ENCODE results near the gene BOC.

BOC gene

DNA sequence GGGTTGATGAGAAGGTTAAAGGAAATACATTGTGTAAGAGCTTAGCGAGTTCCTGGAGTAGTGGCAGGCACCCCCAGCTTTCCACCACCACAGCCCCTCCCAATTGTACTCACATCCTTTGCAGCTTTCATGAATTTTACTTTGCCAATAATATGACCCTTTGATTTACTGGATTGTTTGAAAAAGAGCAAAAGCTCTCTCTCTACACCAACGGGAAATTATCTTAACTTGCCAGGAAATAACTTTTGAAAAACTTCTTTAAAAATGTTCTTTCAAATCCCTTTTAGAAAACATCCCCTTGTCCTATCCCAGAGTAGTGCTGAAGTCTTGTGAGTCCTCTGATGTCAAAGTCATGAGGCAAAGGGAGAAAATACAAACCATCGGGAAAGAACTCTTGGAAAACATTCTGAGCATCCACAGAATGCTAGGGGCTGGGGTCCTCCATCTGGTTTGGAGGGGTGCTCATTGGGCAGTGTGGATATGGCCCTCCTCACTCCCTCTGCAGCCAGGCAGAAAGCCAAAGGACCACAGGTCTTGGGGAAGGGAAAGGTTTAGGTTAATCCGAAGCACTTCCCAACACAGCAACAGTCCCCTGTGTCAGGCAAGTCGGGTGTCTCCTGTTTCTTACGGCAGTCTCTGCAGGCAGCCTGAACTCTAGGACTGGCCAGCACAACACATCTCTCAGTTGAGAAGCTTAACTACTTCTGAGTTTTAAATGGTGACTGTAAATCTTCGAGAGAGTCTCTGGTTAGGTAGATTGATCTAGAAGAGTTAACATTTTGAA lies 36.5 kb downstream of the BOC start:
- TF ChIP-seq, protein P1, sequence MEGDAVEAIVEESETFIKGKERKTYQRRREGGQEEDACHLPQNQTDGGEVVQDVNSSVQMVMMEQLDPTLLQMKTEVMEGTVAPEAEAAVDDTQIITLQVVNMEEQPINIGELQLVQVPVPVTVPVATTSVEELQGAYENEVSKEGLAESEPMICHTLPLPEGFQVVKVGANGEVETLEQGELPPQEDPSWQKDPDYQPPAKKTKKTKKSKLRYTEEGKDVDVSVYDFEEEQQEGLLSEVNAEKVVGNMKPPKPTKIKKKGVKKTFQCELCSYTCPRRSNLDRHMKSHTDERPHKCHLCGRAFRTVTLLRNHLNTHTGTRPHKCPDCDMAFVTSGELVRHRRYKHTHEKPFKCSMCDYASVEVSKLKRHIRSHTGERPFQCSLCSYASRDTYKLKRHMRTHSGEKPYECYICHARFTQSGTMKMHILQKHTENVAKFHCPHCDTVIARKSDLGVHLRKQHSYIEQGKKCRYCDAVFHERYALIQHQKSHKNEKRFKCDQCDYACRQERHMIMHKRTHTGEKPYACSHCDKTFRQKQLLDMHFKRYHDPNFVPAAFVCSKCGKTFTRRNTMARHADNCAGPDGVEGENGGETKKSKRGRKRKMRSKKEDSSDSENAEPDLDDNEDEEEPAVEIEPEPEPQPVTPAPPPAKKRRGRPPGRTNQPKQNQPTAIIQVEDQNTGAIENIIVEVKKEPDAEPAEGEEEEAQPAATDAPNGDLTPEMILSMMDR (IDR thresholded peaks at IDR 0.05; ENCODE audit: low read depth, low read length, missing control alignments), result no peak
- no peak overlapping the region for H3K4me3 ChIP-seq (ENCODE audit: low read depth, low read length)
- no peak for DNase-seq (ENCODE audit: low read depth)

DNA sequence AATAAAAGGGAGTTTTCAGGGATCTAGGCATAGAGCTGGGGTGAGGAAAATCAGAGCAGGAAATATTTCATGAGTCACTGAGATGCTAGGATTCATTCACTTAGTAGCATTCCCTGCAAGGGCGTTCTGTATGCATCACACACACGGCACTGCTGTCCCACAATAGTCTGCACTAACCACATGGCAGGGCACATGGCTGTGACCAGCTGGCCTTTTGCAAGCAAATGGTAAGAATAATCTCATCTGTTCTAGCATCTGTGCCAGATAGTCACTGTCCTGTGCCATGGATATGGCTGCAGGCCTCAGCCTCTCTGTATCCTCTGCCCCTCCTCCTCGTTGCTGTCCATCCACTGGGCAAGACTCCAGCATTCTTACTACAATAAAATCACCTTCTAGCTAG lies 37.8 kb downstream of the BOC start:
- TF ChIP-seq, protein P1 (IDR thresholded peaks at IDR 0.05; ENCODE audit: low read depth, low read length, missing control alignments), result no peak
- H3K4me3 ChIP-seq (ENCODE audit: low read depth, low read length), result no peak overlapping the region
- no peak for DNase-seq (ENCODE audit: low read depth)

DNA sequence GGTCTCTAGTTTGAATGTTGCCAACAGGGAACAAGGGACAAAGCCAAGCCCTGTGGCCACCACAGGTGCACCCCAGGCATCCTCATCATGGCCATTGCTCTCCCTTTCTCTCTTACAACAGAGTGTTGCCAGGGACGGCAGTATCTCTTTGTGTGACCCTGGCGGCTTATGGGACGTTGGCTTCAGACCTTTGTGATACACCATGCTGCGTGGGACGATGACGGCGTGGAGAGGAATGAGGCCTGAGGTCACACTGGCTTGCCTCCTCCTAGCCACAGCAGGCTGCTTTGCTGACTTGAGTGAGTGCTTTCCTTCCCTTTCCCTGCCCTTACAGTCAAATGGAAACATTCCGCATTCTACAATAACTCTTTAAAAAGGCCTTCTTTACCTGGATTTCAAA lies 38.2 kb downstream of the BOC start:
- TF ChIP-seq, protein P1 (IDR thresholded peaks at IDR 0.05; ENCODE audit: low read depth, low read length, missing control alignments), result no peak
- no peak overlapping the region for H3K4me3 ChIP-seq (ENCODE audit: low read depth, low read length)
- no peak for DNase-seq (ENCODE audit: low read depth)

DNA sequence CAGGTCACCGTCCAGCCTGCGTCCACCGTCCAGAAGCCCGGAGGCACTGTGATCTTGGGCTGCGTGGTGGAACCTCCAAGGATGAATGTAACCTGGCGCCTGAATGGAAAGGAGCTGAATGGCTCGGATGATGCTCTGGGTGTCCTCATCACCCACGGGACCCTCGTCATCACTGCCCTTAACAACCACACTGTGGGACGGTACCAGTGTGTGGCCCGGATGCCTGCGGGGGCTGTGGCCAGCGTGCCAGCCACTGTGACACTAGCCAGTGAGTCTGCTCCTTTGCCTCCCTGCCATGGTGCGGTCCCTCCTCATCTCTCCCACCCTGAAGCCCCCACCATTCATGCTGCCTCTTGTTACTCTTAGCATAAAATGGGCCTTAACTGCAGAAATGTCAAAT lies 39.2 kb downstream of the BOC start:
- no peak for DNase-seq (ENCODE audit: low read depth)
- H3K4me3 ChIP-seq (ENCODE audit: low read depth, low read length), result no peak overlapping the region
- TF ChIP-seq, protein P1 (IDR thresholded peaks at IDR 0.05; ENCODE audit: low read depth, low read length, missing control alignments), result no peak

DNA sequence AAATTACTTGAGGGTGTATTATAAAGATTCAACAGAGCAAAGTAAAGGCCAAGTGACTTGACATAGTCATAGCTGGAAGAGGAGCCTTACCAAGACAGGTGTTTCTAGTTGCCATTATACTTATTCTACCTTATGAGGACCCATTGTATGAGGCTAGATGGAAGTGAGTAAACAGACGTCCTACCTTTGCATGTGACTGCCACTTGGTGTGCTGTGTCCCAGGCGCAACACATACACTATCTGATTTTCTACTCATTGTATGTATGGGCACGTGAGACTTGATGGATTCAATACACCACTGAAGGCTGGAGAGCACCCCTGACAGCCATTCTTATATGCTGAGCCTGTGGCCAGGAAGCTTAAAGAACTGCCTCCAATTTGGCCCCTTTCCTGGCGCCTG lies 40.5 kb downstream of the BOC start:
- no peak overlapping the region for H3K4me3 ChIP-seq (ENCODE audit: low read depth, low read length)
- TF ChIP-seq, protein P1 (IDR thresholded peaks at IDR 0.05; ENCODE audit: low read depth, low read length, missing control alignments), result no peak
- DNase-seq (ENCODE audit: low read depth), result no peak

DNA sequence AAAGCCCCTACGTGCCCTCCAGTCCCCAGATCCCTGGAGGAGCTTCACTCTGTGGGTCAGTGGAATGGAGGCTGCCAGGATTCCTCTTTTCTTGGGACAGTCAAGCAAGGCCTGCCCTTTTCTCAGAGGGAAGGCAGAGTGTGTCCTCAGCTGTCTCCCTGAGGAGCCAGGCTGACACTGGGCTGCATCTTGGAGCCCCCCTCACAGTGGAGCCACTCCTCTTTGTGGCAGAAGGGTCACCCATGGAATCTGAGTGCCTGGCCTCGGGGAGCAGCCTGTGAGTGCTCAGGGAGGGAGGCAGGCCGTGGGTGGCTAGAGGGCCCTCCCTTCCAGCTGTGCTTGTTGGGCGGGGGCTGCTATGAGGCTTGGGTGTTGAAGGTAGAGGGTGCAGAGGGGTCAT lies 41.2 kb downstream of the BOC start:
- no peak for DNase-seq (ENCODE audit: low read depth)
- no peak overlapping the region for H3K4me3 ChIP-seq (ENCODE audit: low read depth, low read length)
- TF ChIP-seq, protein P1 (IDR thresholded peaks at IDR 0.05; ENCODE audit: low read depth, low read length, missing control alignments), result no peak

DNA sequence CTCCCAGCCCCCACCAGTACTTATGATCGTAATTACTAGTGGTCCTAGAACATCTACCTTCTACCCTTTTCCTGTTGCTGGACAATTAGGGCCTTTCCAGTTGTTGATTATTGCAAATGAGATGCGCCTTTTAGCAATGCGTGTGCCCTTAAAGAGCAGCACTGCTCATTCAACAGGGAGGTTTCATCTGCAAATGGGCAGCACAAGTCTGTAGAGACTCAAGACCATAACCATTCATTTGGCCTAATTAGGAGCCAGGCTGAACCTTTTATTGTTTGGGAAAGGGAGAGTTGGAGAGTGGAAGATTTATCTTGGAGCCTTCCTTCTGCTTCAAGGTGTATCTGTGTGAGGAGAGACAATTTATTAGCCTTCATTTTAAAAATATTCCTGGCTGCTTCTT lies 42.3 kb downstream of the BOC start:
- TF ChIP-seq, protein P1 (IDR thresholded peaks at IDR 0.05; ENCODE audit: low read depth, low read length, missing control alignments), result no peak
- no peak for DNase-seq (ENCODE audit: low read depth)
- H3K4me3 ChIP-seq (ENCODE audit: low read depth, low read length), result no peak overlapping the region

Measured in GM12864 (cell line).